H1 (cell line): ENCODE data around the gene CKB. TPM values are rescaled to one million over a fixed set of nuclear protein-coding genes. Genes with fewer than 3 reads are reported as not detected.

Experiments
- CTCF ChIA-PET: fragments of 300-600 bp; sonication (Branson Sonifier 250); formaldehyde crosslinking; loops from one replicate; lab custom pipeline; 2021; ENCODE audit not compliant: partially characterized antibody; lab: Charles Lee
- POLR2A ChIA-PET: fragments of 300-600 bp; sonication (Branson Sonifier 250); formaldehyde crosslinking; loops from one replicate; lab custom pipeline; 2021; ENCODE audit warnings: inconsistent platforms; ENCODE audit not compliant: partially characterized antibody; lab: Charles Lee
- DNase-seq, 2 experiments: peaks; one replicate each; pipeline versions ENCODE4 v3.0.0 to v3.0.0-alpha.2; 2010 to 2022; ENCODE audit warnings: low spot score in 2 of 2, low read depth in 1 of 2, mixed read lengths in 1 of 2
- FAIRE-seq: peaks from 2 replicates; lab custom pipeline; 2011; peaks lifted over from hg19 to GRCh38; lab: Jason Lieb, UNC
- H2AFZ ChIP-seq: 2 replicates; pipeline ENCODE4 v1.8.1; 2012; ENCODE audit warnings: low read length, inconsistent platforms
- H2AK5ac ChIP-seq: 2 replicates; pipeline ENCODE4 v1.6.1; 2013; ENCODE audit warnings: low read depth, low read length
- H2BK120ac ChIP-seq: replicated peaks from 2 replicates; pipeline ENCODE3; 2013; ENCODE audit warnings: low read depth, low read length, inconsistent platforms
- H2BK12ac ChIP-seq: 2 replicates; pipeline ENCODE4 v1.6.1; 2013; ENCODE audit warnings: low read depth, low read length
- H2BK15ac ChIP-seq: 2 replicates; pipeline ENCODE4 v1.6.1; 2013; ENCODE audit warnings: low read length
- H2BK20ac ChIP-seq: 2 replicates; pipeline ENCODE4 v1.6.1; 2013; ENCODE audit warnings: low read length
- H2BK5ac ChIP-seq: 2 replicates; pipeline ENCODE4 v1.6.1; 2013; ENCODE audit warnings: low read depth, low read length
- H3K14ac ChIP-seq: 2 replicates; pipeline ENCODE4 v1.6.1; 2013; ENCODE audit warnings: inconsistent platforms; ENCODE audit not compliant: insufficient read length
- H3K18ac ChIP-seq: 2 replicates; pipeline ENCODE4 v1.6.1; 2013; ENCODE audit warnings: low read length; ENCODE audit errors: extremely low read depth
- H3K23ac ChIP-seq: 2 replicates; pipeline ENCODE4 v1.6.1; 2013; ENCODE audit warnings: inconsistent platforms; ENCODE audit not compliant: insufficient read length
- H3K23me2 ChIP-seq: 2 replicates; pipeline ENCODE4 v1.6.1; 2013; ENCODE audit warnings: low read depth, low read length
- H3K27ac ChIP-seq: 2 replicates; pipeline ENCODE4 v1.6.1; 2011; ENCODE audit warnings: low read depth, low read length, inconsistent platforms
- H3K27me3 ChIP-seq, 4 experiments: replicated peaks in 1 of 4; 1 replicate in 1 of 4; 2 replicates in 3 of 4; pipeline versions ENCODE4 v1.6.1 to v1.8.1; 2011 to 2013; ENCODE audit warnings: low read length in 3 of 4, mild to moderate bottlenecking in 3 of 4, inconsistent platforms in 2 of 4, mixed read lengths in 2 of 4, moderate library complexity in 1 of 4; ENCODE audit not compliant: control insufficient read depth in 3 of 4, insufficient read depth in 3 of 4; ENCODE audit errors: extremely low read depth in 1 of 4
- H3K36me3 ChIP-seq, 4 experiments: 2 replicates each; pipeline versions ENCODE4 v1.6.1 to v1.8.1; 2011 to 2013; ENCODE audit warnings: mild to moderate bottlenecking in 4 of 4, low read length in 3 of 4, moderate library complexity in 2 of 4, control low read depth in 1 of 4, inconsistent platforms in 1 of 4; ENCODE audit not compliant: insufficient read depth in 4 of 4, control insufficient read depth in 2 of 4
- H3K4ac ChIP-seq: replicated peaks from 2 replicates; pipeline ENCODE3; 2013; ENCODE audit warnings: low read length, low read depth, mixed read lengths, inconsistent platforms; ENCODE audit not compliant: insufficient read length
- H3K4me1 ChIP-seq, 4 experiments: replicated peaks in 1 of 4; 1 replicate in 1 of 4; 2 replicates in 3 of 4; pipeline versions ENCODE4 v1.6.1 to v1.8.1; 2011 to 2013; ENCODE audit warnings: low read length in 3 of 4, inconsistent platforms in 2 of 4, mixed read lengths in 1 of 4; ENCODE audit not compliant: insufficient read depth in 4 of 4, control insufficient read depth in 3 of 4
- H3K4me2 ChIP-seq, 2 experiments: 2 replicates each; pipeline versions ENCODE4 v1.6.1 to v1.8.1; 2011 to 2013; ENCODE audit warnings: low read depth in 2 of 2, low read length in 2 of 2, control low read depth in 1 of 2, inconsistent platforms in 1 of 2, mild to moderate bottlenecking in 1 of 2; ENCODE audit not compliant: insufficient read depth in 1 of 2
- H3K4me3 ChIP-seq, 4 experiments: fragments of 200-600, 300-600 bp in 1 of 4; sonication (generic), shearing (Covaris generic), sonication (Bioruptor Twin) in 1 of 4; 2 replicates each; pipeline versions ENCODE4 v1.5.1 to v1.8.1; 2011 to 2016; ENCODE audit warnings: low read length in 4 of 4, low read depth in 3 of 4, control low read depth in 2 of 4, inconsistent platforms in 2 of 4, mild to moderate bottlenecking in 2 of 4, mixed read lengths in 1 of 4, moderate library complexity in 1 of 4; ENCODE audit not compliant: insufficient read depth in 2 of 4; ENCODE audit errors: extremely low read depth in 1 of 4
- H3K56ac ChIP-seq: replicated peaks from 2 replicates; pipeline ENCODE3; 2013; ENCODE audit warnings: low read depth, mild to moderate bottlenecking, mixed read lengths, low read length, inconsistent platforms; ENCODE audit not compliant: insufficient read length
- H3K79me1 ChIP-seq: 2 replicates; pipeline ENCODE4 v1.6.1; 2013; ENCODE audit warnings: low read depth, low read length, control low read depth
- H3K79me2 ChIP-seq, 2 experiments: 2 replicates each; pipeline versions ENCODE4 v1.6.1 to v1.8.1; 2012 to 2013; ENCODE audit warnings: low read length in 2 of 2, mild to moderate bottlenecking in 2 of 2, inconsistent platforms in 1 of 2; ENCODE audit not compliant: insufficient read depth in 2 of 2, control insufficient read depth in 1 of 2
- H3K9ac ChIP-seq, 4 experiments: replicated peaks in 1 of 4; 1 replicate in 1 of 4; 2 replicates in 3 of 4; pipeline versions ENCODE4 v1.6.1 to v1.8.1; 2011 to 2013; ENCODE audit warnings: low read depth in 3 of 4, low read length in 3 of 4, control low read depth in 2 of 4, mild to moderate bottlenecking in 2 of 4, moderate library complexity in 2 of 4, inconsistent platforms in 1 of 4; ENCODE audit errors: extremely low read depth in 1 of 4
- H3K9me3 ChIP-seq, 2 experiments: 2 replicates each; pipeline versions ENCODE4 v1.6.1 to v1.8.1; 2012 to 2013; ENCODE audit warnings: mild to moderate bottlenecking in 2 of 2, moderate library complexity in 2 of 2, control low read depth in 1 of 2, inconsistent platforms in 1 of 2, low read depth in 1 of 2, low read length in 1 of 2, mixed read lengths in 1 of 2; ENCODE audit not compliant: insufficient read depth in 2 of 2
- H4K20me1 ChIP-seq, 2 experiments: replicated peaks in 1 of 2; 2 replicates each; pipeline versions ENCODE3 to v1.8.1; 2011 to 2013; ENCODE audit warnings: inconsistent platforms in 2 of 2, low read length in 2 of 2, mild to moderate bottlenecking in 1 of 2; ENCODE audit not compliant: insufficient read depth in 2 of 2, control insufficient read depth in 1 of 2
- H4K5ac ChIP-seq: 2 replicates; pipeline ENCODE4 v1.6.1; 2013; ENCODE audit warnings: low read length, low read depth, mixed read lengths, inconsistent platforms; ENCODE audit not compliant: insufficient read length
- H4K8ac ChIP-seq: 2 replicates; pipeline ENCODE4 v1.8.0; 2013; ENCODE audit warnings: mild to moderate bottlenecking, moderate library complexity, low read length, inconsistent platforms; ENCODE audit not compliant: insufficient read depth; ENCODE audit errors: extremely low read depth
- H4K91ac ChIP-seq: replicated peaks from 2 replicates; pipeline ENCODE3; 2013; ENCODE audit warnings: low read length, mixed read lengths, inconsistent platforms; ENCODE audit not compliant: insufficient read length
- RNF2 ChIP-seq: fragments of 200-900, 300-1000 bp; sonication (generic); IDR thresholded peaks from 2 replicates; pipeline ENCODE4 v1.7.1; 2016; ENCODE audit warnings: borderline replicate concordance, low read depth, mild to moderate bottlenecking, antibody characterized with exemption, low read length; ENCODE audit not compliant: poor library complexity, severe bottlenecking; ENCODE audit errors: missing control alignments
- WGBS, 2 experiments: shearing (Covaris generic) in 1 of 2; methylation state at CpG; one replicate each; pipeline versions ENCODE4 v1.1.6 to v1.1.7; 2013 to 2015; ENCODE audit warnings: low lambda C conversion rate in 2 of 2, mixed read lengths in 2 of 2, inconsistent platforms in 1 of 2, low coverage in 1 of 2, missing lambda C conversion rate in 1 of 2; ENCODE audit not compliant: insufficient replicate concordance in 2 of 2, insufficient coverage in 1 of 2, insufficient read length in 1 of 2; ENCODE audit errors: extremely low coverage in 1 of 2, missing lambda C conversion rate in 1 of 2; 5-methylcytosine and 5-hydroxymethylcytosine counted together
- polyA plus RNA-seq, 7 experiments: library from polyadenylated mRNA; depleted of rRNA in 3 of 7; stranded (reverse) in 5 of 7; unstranded in 2 of 7; fragments of >200 nt in 5 of 7; fragments of 200-250 nt in 2 of 7; gene quantifications; 1 replicate in 5 of 7; 2 replicates in 1 of 7; 4 replicates in 1 of 7; pipeline versions ENCODE4 v1.2.1 to v1.2.3, GENCODE V29; 2011 to 2013; ENCODE audit warnings: missing spikeins in 2 of 7, mixed read lengths in 2 of 7
- total RNA-seq: library from RNA; stranded (reverse); fragmentation: NEBNext Ultra II Directional; extraction: Animal tissue kit (Norgen Biotek cat#: 25700); gene quantifications from 2 replicates; pipeline ENCODE4 v1.2.1, GENCODE V29; 2021

CKB gene
- total and polyA plus RNA-seq, 2 of the 8 experiments (the other 6 are each of a cell fraction or from before 2014, with no cell fraction given), result 538 to 950 TPM

GRCh38 chr14:103531421-103532215, 9.0 kb upstream of the CKB start:
- 97% methylated on average over 11 of the region's 15 CpGs; no CpG with 5 or more reads in 1 of the 2 experiments for WGBS, 2 experiments
- peaks cover 5 to 20% of the 10 kb centered on the region in 2 experiments; a peak in 3 of 4 replicates for H3K79me2 ChIP-seq
- ChIA-PET CTCF (interaction anchor here (1.1 to 28.8 kb wide), 3 partner anchors 15 to 427 kb away, joined by 3 to 921 read pairs (median 230); partner anchors contain the start of gene CKB), POLR2A (interaction anchor here (1.1 to 29.8 kb wide), 5 partner anchors 9 to 31 kb away, joined by 3 to 844 read pairs (median 6); partner anchors contain the start of genes BAG5, CKB and COA8)
- no peak overlapping the region for H2BK20ac ChIP-seq
- H3K4me2 ChIP-seq, result no peak overlapping the region
- no peak overlapping the region for H2BK5ac ChIP-seq
- H3K14ac ChIP-seq, result no peak overlapping the region
- H2BK120ac ChIP-seq, result no peak overlapping the region
- H3K9ac ChIP-seq, result no peak overlapping the region
- no peak overlapping the region for H3K18ac ChIP-seq
- FAIRE-seq (no peak), DNase-seq (no peak)
- H4K8ac ChIP-seq, result no peak overlapping the region
- no peaks in the 10 kb centered on the region; a peak in 1 of 7 replicates for H3K27me3 ChIP-seq
- no peak overlapping the region for H2BK15ac ChIP-seq
- no peak overlapping the region for H3K56ac ChIP-seq
- H2BK12ac ChIP-seq, result no peak overlapping the region
- H3K36me3 ChIP-seq, result peaks cover 0 to 17% (median 1%) of the 10 kb centered on the region in 4 experiments; a peak in 3 of 8 replicates
- H2AK5ac ChIP-seq, result no peak overlapping the region
- no peak overlapping the region for H3K4ac ChIP-seq
- peaks cover 8% of the 10 kb centered on the region; the same call in 1 of the 2 replicates for H3K23me2 ChIP-seq
- H3K4me1 ChIP-seq, result peaks cover 0 to 12% (median 10%) of the 10 kb centered on the region in 4 experiments; a peak in 6 of 7 replicates
- H3K23ac ChIP-seq, result no peak overlapping the region
- H3K79me1 ChIP-seq, result peaks cover 24% of the 10 kb centered on the region
- H4K5ac ChIP-seq, result no peak overlapping the region
- TF ChIP-seq RNF2, result no peak
- no peak overlapping the region for H3K27ac ChIP-seq
- no peak overlapping the region for H2AFZ ChIP-seq
- H4K20me1 ChIP-seq, result peaks cover 13 to 42% of the 10 kb centered on the region in 2 experiments
- no peak overlapping the region for H3K4me3 ChIP-seq
- no peaks in the 10 kb centered on the region for H3K9me3 ChIP-seq
- H4K91ac ChIP-seq, result no peak overlapping the region
